HEK293 (cell line): ENCODE measurements around the gene SEPTIN7.
A peak's percentile ranks its signal among the peaks of the same experiment; 100 is the strongest.
"Not testable (repeated sequence)": the region's sequence is repeated elsewhere in the genome, so short reads cannot be mapped to it uniquely, and the experiment has no call there.

ENCODE experiments used
- CTCF ChIA-PET: fragments of 350-600 bp; formaldehyde crosslinking; extraction: SDS; loops from one replicate; lab custom pipeline; 2021; ENCODE audit warnings: antibody characterized with exemption; lab: Yijun Ruan, JAX
- POLR2A ChIA-PET: fragments of 300-600 bp; formaldehyde crosslinking; extraction: SDS; loops from one replicate; lab custom pipeline; 2020; ENCODE audit warnings: antibody characterized with exemption, inconsistent platforms; lab: Yijun Ruan, JAX
- H3K27ac ChIP-seq: fragments of 200-500 bp; sonication (Bioruptor generic); 2 replicates; pipeline ENCODE4 v1.5.1; 2014; ENCODE audit warnings: low read depth, low read length, control low read depth, inconsistent platforms; ENCODE audit errors: extremely low read depth
- H3K36me3 ChIP-seq, 2 experiments: fragments of 200-500 bp in 1 of 2; sonication (Bioruptor generic) in 1 of 2; 1 replicate in 1 of 2; 2 replicates in 1 of 2; pipeline ENCODE4 v1.5.1; 2014 to 2017; ENCODE audit warnings: inconsistent platforms in 2 of 2, low read length in 2 of 2; ENCODE audit not compliant: control insufficient read depth in 2 of 2, insufficient read depth in 1 of 2
- H3K4me1 ChIP-seq: fragments of 200-500 bp; sonication (Bioruptor generic); 2 replicates; pipeline ENCODE4 v1.5.1; 2014; ENCODE audit warnings: mild to moderate bottlenecking, low read length, inconsistent platforms; ENCODE audit not compliant: control insufficient read depth, insufficient read depth
- H3K4me3 ChIP-seq: 2 replicates; pipeline ENCODE4 v1.5.1; 2011; ENCODE audit warnings: low read depth, mild to moderate bottlenecking, control low read depth, low read length, moderate library complexity
- H3K9me3 ChIP-seq: fragments of 200-500 bp; sonication (Bioruptor generic); 2 replicates; pipeline ENCODE4 v1.5.1; 2014; ENCODE audit warnings: low read depth, low read length, inconsistent platforms; ENCODE audit not compliant: control insufficient read depth, insufficient read depth
- HOXD13 ChIP-seq: sonication (generic); formaldehyde crosslinking; IDR thresholded peaks from 2 replicates; pipeline ENCODE4 v1.8.0; 2022; ENCODE audit warnings: missing genetic modification reagents, borderline replicate concordance
- IKZF3 ChIP-seq: fragments of 450-650 bp; IDR thresholded peaks from 2 replicates; pipeline ENCODE4 v1.5.0; 2018; ENCODE audit warnings: missing biosample characterization, mild to moderate bottlenecking, missing genetic modification characterization, moderate library complexity
- KLF8 ChIP-seq: fragments of 450-650 bp; formaldehyde crosslinking; IDR thresholded peaks from 2 replicates; pipeline ENCODE4 v1.5.1; 2016; ENCODE audit warnings: missing biosample characterization, missing genetic modification characterization
- MYNN ChIP-seq: fragments of 450-650 bp; formaldehyde crosslinking; IDR thresholded peaks from 2 replicates; pipeline ENCODE4 v1.5.1; 2016; ENCODE audit warnings: missing biosample characterization, missing genetic modification characterization, borderline replicate concordance
- SETDB1 ChIP-seq: IDR thresholded peaks from one replicate; pipeline ENCODE4 v1.6.1; 2017; ENCODE audit warnings: mild to moderate bottlenecking, low read length, moderate library complexity, mixed read lengths; ENCODE audit not compliant: insufficient read length
- SP3 ChIP-seq: fragments of 450-650 bp; formaldehyde crosslinking; IDR thresholded peaks from 2 replicates; pipeline ENCODE4 v1.5.1; 2016; ENCODE audit warnings: missing biosample characterization, missing genetic modification characterization
- ZBTB17 ChIP-seq: fragments of 450-650 bp; formaldehyde crosslinking; IDR thresholded peaks from 2 replicates; pipeline ENCODE4 v1.5.1; 2016; ENCODE audit warnings: missing biosample characterization, missing genetic modification characterization
- ZNF112 ChIP-seq: fragments of 450-650 bp; formaldehyde crosslinking; IDR thresholded peaks from 2 replicates; pipeline ENCODE4 v1.5.0; 2017; ENCODE audit warnings: missing biosample characterization, missing genetic modification characterization
- ZNF140 ChIP-seq: fragments of 450-650 bp; formaldehyde crosslinking; IDR thresholded peaks from 2 replicates; pipeline ENCODE4 v1.5.1; 2016; ENCODE audit warnings: missing biosample characterization, missing genetic modification characterization
- ZNF146 ChIP-seq: fragments of 450-650 bp; formaldehyde crosslinking; IDR thresholded peaks from 2 replicates; pipeline ENCODE4 v1.5.1; 2016; ENCODE audit warnings: missing biosample characterization, missing genetic modification characterization
- ZNF239 ChIP-seq: fragments of 450-650 bp; formaldehyde crosslinking; IDR thresholded peaks from 2 replicates; pipeline ENCODE4 v1.5.1; 2016; ENCODE audit warnings: missing biosample characterization, missing genetic modification characterization
- ZNF302 ChIP-seq: fragments of 450-650 bp; formaldehyde crosslinking; IDR thresholded peaks from 2 replicates; pipeline ENCODE4 v1.5.1; 2016; ENCODE audit warnings: missing biosample characterization, missing genetic modification characterization, low read depth
- ZNF311 ChIP-seq: fragments of 450-650 bp; formaldehyde crosslinking; IDR thresholded peaks from 2 replicates; pipeline ENCODE4 v1.5.1; 2017; ENCODE audit warnings: missing biosample characterization, missing genetic modification characterization, borderline replicate concordance
- ZNF366 ChIP-seq: fragments of 450-650 bp; formaldehyde crosslinking; conservative IDR thresholded peaks from 2 replicates; pipeline ENCODE4 v1.5.1; 2016; ENCODE audit warnings: missing biosample characterization, missing genetic modification characterization
- ZNF416 ChIP-seq: fragments of 450-650 bp; formaldehyde crosslinking; IDR thresholded peaks from 2 replicates; pipeline ENCODE4 v1.5.1; 2016; ENCODE audit warnings: missing biosample characterization, missing genetic modification characterization
- ZNF48 ChIP-seq: fragments of 450-650 bp; formaldehyde crosslinking; IDR thresholded peaks from 2 replicates; pipeline ENCODE4 v1.5.1; 2016; ENCODE audit warnings: missing biosample characterization, missing genetic modification characterization
- ZNF544 ChIP-seq: fragments of 450-650 bp; formaldehyde crosslinking; IDR thresholded peaks from 2 replicates; pipeline ENCODE4 v1.5.0; 2017; ENCODE audit warnings: missing biosample characterization, missing genetic modification characterization
- ZNF561 ChIP-seq: fragments of 450-650 bp; IDR thresholded peaks from 2 replicates; pipeline ENCODE4 v1.5.1; 2018; ENCODE audit warnings: missing biosample characterization, missing genetic modification characterization, borderline replicate concordance
- ZNF580 ChIP-seq: fragments of 450-650 bp; formaldehyde crosslinking; IDR thresholded peaks from 2 replicates; pipeline ENCODE4 v1.5.1; 2016; ENCODE audit warnings: missing biosample characterization, missing genetic modification characterization
- ZNF664 ChIP-seq: fragments of 450-650 bp; formaldehyde crosslinking; IDR thresholded peaks from 2 replicates; pipeline ENCODE4 v1.5.1; 2016; ENCODE audit warnings: missing biosample characterization, missing genetic modification characterization
- ZNF677 ChIP-seq: fragments of 450-650 bp; IDR thresholded peaks from 2 replicates; pipeline ENCODE4 v1.5.0; 2018; ENCODE audit warnings: missing biosample characterization, mild to moderate bottlenecking, missing genetic modification characterization, moderate library complexity
- ZNF768 ChIP-seq: fragments of 450-650 bp; formaldehyde crosslinking; IDR thresholded peaks from 2 replicates; pipeline ENCODE4 v1.5.1; 2018; ENCODE audit warnings: missing biosample characterization, mild to moderate bottlenecking, missing genetic modification characterization
- ZNF837 ChIP-seq: fragments of 450-650 bp; formaldehyde crosslinking; IDR thresholded peaks from 2 replicates; pipeline ENCODE4 v1.5.1; 2016; ENCODE audit warnings: missing biosample characterization, missing genetic modification characterization

The SEPTIN7 gene

DNA sequence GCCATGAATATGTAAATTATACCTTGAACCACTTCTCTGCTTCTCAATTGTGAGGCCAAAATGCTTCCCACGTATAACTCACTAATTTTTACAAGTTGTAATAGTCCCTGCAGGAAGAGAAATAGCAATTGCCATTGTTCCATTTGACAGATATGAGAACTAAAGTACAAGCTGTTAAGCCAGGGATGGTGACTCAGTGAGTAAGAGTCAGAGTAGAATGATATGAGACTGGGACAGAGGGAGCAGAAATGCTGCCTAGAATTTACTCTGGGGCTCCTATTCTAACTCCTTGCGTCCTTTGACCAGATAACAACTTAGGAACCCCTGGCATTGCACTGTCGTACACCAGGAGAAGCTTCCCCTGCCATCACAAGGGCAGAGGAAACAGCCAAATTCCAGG is 45.1 kb upstream of the SEPTIN7 start:
- H3K36me3 ChIP-seq, result no peaks in the 10 kb centered on the region
- no peak overlapping the region for H3K4me3 ChIP-seq
- ChIA-PET CTCF (interaction anchor here (1.0 kb wide), 1 partner anchor 46 kb away, joined by 3 read pairs; no protein-coding TSS in a partner anchor), POLR2A (no interaction called here)
- no peak overlapping the region for H3K27ac ChIP-seq
- no peak for TF ChIP-seq ZNF580 (tag by site-specific recombination)
- TF ChIP-seq MYNN (tag by site-specific recombination), result no peak
- no peak for TF ChIP-seq ZNF146
- TF ChIP-seq SP3, result no peak
- TF ChIP-seq IKZF3, result no peak
- TF ChIP-seq ZNF311 (tag by site-specific recombination), result no peak
- H3K9me3 ChIP-seq, result no peaks in the 10 kb centered on the region
- H3K4me1 ChIP-seq, result 0 out of 2 replicates have a peak, but pooled peaks cover 3% of the 10 kb centered on the region

- H3K36me3 ChIP-seq, H3K9me3 ChIP-seq, H3K27ac ChIP-seq, POLR2A ChIA-PET, H3K4me1 ChIP-seq, CTCF ChIA-PET, H3K4me3 ChIP-seq: not testable (repeated sequence)
- TF ChIP-seq ZNF366, result peak; percentile 76
Measured at GRCh38 chr7:35756453-35756852, 44.4 kb upstream of the SEPTIN7 start.

DNA sequence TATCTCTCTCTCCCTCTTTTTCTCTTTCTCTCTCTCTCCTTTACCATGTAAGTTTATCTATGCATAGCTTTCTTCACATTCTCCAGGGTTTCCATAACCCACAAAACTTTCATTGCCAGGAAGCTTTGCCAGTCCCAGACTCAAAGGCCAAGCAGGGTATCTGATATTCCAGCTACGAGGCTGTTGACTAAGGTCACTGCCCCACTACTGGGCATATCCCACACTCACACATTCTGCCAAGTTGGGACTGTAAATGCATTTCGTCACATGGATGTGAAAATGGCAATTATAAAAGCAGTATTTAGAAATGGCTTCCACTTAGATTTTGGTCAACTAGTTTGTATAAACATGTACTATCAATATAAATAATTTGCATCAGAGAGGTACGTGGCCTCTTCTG is 43.3 kb upstream of the SEPTIN7 start:
- H3K27ac ChIP-seq, result no peak overlapping the region
- ChIA-PET POLR2A (no interaction called here), CTCF (interaction anchor here (0.7 kb wide), 2 partner anchors 10 to 21 kb away, joined by 4 to 5 read pairs; no protein-coding TSS in a partner anchor)

DNA sequence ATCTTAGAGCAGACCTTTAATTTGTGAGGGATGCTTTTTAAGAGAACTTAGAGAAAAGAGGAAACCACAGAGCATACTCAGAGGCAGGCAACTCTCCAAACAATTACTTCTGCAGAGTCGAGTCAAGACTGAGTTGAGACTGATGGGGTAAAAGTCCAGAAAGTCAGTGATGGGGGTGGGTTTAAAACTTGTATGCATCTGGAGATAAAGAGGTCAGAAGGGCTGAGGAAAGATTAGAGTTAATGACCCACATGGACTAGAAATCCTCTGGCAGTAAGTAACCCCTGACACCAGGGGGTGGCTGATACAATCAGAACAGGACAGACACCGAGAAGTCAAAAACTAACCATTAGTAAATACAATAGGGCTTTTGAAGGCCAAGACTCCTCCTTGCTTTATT is 42.4 kb upstream of the SEPTIN7 start:
- TF ChIP-seq ZNF140 (tag by site-specific recombination) (no peak), ZNF837 (tag by site-specific recombination) (no peak), SETDB1 (no peak), ZNF677 (tag by site-specific recombination) (no peak), ZNF112 (tag by site-specific recombination) (no peak), ZBTB17 (tag by site-specific recombination) (no peak), ZNF302 (no peak), ZNF48 (no peak), ZNF544 (tag by site-specific recombination) (no peak), ZNF239 (tag by site-specific recombination) (no peak), ZNF416 (tag by site-specific recombination) (no peak), HOXD13 (no peak), ZNF768 (tag by site-specific recombination) (no peak), KLF8 (no peak), ZNF561 (tag by site-specific recombination) (no peak)
- TF ChIP-seq, all 188 proteins: peak for 0
- no peak overlapping the region for H3K27ac ChIP-seq
- POLR2A ChIA-PET, result no interaction called here
- H3K4me1 ChIP-seq, result peaks cover 10% of the 10 kb centered on the region
- H3K36me3 ChIP-seq, result no peaks in the 10 kb centered on the region
- H3K4me3 ChIP-seq, result no peak overlapping the region
- CTCF ChIA-PET, result no interaction called here
- no peaks in the 10 kb centered on the region for H3K9me3 ChIP-seq

More for the DNA sequence above, 43.3 kb upstream of the SEPTIN7 start:
- Histone ChIP-seq H3K4me3 (no peak overlapping the region), H3K36me3 (no peaks in the 10 kb centered on the region), H3K4me1 (peaks cover 7% of the 10 kb centered on the region), H3K9me3 (no peaks in the 10 kb centered on the region)
- TF ChIP-seq MYNN (tag by site-specific recombination) (no peak), ZNF664 (tag by site-specific recombination) (no peak)
